Measurements from ENCODE around the gene ABCC8.
A peak's percentile ranks its signal among the peaks of the same experiment; 100 is the strongest.

ABCC8 gene

DNA sequence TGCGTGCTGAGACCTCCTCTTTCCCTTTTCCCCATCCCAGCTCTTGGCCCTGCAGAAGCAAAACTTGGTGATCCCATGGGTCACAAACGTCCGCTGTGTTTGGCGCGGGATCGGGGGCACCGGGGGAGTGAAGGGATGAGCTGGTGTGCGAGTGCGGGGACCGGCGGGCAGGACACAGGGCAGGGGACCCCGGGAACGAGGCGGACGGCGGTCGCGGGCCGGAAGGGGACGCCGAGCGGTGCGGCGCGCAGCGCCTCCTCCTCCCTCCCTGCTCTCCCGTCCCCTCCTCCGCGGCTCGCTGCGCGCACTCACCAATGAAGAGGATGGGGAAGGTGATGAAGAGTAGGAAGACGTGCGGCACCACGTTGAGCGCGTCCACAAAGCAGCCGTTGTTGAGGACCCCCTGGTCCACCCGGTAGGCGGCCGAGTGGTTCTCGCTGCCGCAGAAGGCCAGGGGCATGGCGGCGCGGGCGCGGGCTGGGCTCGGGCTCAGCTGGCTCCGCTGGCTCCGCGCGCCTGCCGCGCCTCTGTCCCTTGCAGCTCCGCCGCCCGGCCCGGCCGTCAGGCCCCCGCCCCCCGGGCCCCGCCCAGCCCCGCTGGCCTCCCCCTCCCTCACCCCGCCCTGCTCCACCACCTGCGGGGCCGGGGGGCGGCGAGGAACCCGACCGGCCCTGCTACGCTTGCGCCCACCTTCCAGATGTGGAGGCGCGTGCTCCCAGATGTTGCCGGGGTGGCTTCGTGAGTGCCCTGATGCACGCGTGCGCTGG is at the start of gene ABCC8:
ABCC8 (minus strand) TSS at position 529 of the 767 bp plus-strand sequence; CDS start at position 460, 69 bp downstream.
- no peak for DNase-seq

DNA sequence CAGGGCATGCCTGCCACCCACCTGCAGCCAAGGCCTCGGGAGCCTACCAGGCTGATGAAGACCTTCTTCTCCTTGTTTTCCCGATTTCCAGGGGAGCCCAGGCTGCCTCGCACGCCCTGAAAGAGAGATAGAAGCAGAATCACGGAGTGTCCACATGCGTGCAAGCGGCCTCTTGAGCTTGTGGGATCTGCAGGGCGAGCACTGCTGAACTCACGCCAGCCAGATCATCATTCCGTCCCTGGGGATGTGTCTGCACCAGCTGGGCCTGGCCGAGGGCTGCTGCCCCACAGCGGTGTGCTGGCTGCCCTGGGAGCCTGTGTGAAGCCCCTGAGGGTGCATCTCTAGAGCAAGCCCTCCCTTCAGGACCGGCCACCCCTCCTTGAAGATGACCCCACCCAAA is 49.7 kb upstream of the ABCC8 start:
- no peak for DNase-seq

DNA sequence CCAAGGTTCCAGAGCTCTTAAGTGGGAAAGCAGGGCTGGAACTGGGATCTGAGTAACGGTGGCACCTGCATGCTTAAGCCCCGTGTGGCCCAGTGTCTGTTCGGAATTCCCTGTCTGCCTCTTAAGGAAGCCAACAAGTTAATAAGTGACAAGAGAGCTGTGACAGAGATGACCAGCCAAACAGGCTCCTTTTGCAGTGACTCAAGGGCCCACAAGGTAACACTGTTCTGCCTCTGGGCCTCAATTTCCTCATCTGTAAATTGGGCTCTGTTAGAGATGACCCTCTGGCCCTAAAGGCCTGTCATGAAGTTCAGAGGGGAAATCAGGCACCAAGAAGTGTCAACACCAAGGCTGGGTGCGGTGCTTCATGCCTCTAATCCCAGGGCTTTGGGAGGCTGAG is 48.9 kb upstream of the ABCC8 start:
- no peak for DNase-seq

DNA sequence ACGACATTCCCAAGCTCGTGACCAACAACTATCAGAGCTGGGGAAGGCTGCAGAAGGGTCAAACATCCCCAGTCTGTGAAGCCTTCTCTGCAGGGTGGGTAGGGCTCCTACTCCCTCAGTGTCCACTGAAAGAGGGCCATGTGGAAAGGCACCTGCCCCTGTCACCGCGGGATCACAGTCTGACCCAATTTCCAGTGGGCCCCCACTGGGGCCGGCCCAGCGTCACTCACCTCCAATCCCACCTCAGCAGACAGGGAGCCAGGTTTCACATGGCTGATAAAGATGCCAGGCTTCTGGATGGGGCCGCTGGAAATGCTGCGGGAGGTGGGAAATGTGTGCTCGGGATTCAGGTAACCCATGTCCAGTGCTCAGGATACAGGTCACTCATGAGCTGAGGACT is 47.6 kb upstream of the ABCC8 start:
- DNase-seq = no peak

DNA sequence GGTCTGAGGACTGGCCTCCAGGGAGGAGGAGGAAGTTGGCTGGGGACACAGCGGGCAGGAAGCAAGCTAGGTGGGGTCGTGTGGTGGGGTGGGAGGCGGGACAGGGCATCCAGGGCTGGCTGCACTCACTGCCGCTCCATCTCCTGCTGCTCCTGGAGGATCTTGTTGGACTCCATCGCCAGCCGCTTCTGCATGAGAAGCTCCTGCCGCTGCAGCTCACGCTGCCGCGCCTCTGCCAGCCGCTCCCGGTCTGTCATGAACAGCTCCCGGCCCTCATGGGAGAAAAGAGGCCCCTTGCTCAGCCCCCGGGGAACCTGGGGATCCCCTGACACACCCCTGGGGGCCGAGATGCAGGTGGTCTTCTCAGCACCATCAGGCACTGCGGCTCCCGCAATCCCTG is 46.0 kb upstream of the ABCC8 start:
- no peak for DNase-seq

DNA sequence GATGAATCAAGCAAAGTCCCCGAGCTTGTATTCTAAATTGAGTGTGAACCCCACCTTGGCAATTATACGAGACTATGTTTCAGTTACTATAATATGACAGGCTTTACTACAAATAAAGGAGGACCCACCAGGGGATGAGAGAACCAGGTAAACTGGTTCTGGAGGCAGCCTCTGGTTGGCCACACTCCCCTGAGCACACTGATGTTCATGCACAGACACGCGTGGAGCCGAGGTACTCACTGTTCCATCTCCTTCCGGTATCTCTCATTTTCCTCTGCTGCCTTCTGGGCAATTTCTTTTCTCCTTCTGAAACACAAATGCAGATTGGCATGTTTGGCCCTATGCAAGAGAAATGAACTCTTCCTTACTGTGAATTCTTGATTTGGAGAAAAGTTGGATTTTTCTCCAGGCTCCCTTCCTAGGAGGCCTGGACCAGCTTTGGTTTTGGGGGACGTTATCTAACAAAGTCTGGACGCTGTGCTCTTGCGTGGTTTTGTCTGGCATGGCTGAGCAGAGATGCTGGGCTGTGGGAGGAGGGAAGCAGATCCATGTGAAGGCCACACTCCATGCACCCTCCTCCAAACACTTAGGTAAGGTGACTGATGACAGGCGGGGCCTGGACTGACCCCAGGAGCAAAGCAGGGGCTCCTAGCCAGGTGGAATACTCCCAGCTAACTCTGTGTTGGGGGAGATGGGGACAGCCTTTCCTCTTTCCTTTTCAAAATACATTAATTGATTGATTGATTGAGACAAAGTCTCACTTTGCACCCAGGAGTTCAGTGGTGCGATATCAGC is 44.7 kb upstream of the ABCC8 start:
- no peak for DNase-seq

DNA sequence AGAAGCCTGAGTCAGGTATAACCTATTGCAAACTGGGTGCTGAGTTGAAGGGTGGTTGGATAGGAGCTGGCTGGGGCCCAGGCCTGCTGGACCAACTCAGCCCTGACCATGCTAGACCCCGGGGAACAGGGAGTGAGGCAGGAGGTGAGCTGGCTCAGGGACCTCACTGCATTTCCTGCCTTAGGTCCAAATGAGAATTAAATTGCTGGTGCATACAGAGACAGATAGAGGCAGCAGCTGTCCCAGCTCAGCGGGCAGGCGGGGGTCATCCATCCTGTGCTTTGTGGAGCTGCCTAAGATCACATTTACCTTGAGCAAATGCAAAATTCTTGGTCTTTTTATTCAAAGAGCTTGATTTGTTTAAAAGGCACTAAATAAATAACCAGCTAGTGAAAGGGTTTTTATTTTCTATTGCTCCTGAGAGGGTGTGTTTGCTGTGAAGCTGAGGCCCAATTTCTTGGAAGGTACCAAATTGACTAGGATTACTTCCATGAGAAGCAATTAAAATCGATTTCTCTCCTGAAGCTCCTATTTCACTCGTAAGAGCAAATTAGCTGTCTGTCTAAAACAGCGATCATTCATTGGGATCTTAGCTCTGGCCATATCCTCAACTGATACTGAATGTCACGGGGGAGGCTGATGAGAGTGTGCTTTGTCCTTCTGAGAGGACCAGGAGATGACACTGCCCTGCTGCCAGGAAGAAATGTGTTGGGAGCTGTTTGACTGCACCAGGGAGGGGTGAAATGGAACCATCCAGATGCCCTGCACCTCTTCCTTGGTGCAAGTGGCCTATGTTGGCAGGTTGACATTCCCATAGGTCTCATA is 42.6 kb upstream of the ABCC8 start:
- peak; percentile 25 to 50 for DNase-seq

DNA sequence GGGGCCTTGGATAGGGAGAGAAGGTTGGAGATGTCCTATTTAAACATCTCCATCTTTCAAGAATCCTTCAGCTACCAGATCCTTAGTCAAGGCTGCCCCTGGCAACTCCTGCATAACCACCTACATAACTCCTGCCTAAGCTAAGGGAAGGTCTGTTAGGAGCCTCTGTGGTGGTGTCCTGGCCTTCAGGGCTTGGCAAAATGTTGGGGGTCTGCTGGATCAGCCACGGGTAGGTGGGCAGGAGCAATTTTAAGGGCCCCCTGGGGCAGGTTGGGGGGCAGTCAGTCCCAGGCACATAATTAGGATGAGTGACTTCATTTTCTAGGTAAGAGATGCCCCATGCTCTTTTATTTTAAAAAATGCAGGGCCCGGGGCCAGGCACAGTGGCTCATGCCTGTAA is 41.7 kb upstream of the ABCC8 start:
- no peak for DNase-seq

DNA sequence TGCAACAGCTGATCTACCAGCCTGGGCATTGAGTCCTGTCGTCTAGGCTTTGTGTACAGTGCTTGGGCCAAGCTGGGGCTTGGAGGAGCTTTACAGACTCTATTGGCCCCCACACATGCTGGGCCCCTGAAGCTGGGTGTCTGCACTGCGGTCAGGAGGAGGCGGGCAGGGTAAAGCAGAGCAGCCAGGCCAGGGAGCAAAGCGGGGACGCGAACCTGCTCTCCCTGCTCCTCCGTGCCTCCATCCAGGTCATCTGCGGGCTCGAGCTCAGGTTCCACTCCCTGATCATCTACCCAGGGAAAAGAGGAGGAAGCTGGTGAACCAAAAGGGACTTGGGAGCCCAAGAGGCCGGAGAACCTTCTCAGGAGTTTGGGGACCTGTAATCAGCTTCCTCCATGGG is 40.5 kb upstream of the ABCC8 start:
- DNase-seq = no peak

DNA sequence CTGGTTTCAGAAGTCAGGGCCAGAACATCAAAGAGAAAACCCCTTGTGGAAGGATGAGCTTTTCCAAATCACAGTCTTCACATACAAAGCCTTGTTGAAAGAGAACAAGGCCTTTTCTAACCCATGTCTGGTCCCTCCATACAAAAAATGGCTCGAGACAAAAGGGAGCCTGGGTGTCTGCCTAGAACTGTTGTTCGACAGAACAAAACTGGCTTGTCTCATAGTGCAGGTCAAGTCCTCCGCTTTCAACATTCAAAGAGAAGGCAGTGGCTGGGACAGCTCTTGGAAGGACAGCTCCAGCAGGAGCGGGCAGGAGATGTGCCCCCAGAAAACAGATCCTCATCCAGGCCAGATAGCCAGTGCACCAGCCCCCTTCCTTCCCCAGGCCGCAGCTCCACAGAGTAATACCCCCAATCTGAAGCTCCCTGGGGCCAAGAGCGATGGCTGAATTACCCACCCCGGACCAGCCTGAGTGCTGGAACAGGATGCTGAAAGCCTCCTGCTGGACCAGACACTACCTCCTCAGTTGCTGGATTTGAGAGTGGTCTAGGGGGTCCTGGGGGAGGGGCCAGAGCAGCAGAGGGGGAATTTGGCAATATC is 40.0 kb upstream of the ABCC8 start:
- DNase-seq = peak; percentile 63 to 92

DNA sequence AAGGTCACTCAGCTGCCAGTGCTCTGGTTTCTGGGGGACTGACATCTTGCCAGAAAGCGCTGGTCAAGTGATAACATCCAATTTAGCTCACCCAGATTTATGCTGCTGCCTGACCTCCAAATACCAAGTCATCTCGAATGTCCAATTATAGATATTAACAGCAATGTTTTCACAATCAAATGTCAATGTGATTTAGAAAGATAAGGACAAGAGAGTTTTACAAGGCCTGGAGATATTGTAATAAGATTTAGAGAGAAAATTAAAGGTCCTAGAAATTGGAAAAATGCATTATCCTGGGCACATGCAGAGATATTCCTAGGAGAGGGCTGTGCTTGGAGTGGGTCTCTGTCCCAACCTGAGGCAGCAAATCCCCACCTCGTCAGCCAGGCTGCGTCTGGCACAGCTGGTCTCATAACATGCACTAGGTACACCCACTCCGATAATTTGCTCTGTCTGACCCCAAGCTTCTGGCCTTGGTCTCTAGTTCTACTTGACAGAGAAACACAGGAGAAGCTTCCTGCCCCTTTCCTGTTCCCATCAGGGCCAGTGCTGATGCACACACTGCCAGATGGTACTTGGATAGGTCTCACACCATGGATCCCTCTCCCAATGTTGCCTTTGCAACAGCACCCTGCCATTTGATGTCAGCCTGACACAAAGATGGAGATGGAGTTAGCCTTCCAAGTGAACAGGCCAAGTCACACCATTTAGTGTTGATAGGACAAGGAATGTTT is 39.0 kb upstream of the ABCC8 start:
- DNase-seq = no peak

DNA sequence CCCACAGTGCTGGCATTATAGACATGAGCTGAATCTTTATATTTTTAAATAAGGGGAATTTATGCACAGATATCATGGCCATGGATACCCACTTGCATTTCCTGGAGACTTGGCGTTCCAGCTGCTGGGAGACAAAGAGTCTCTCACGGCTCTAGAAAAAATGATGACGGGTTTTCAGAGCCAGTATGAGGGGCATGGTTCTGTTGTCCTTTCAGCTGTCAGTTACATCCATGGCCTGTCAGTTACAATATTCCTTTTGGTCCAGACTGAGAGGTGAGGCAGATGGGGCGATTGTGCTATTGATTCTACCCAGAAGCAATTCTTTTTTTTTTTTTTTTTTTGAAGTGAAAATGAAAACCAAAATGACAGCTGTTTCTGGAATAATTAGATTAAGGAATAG is 37.8 kb upstream of the ABCC8 start:
- DNase-seq = no peak

DNA sequence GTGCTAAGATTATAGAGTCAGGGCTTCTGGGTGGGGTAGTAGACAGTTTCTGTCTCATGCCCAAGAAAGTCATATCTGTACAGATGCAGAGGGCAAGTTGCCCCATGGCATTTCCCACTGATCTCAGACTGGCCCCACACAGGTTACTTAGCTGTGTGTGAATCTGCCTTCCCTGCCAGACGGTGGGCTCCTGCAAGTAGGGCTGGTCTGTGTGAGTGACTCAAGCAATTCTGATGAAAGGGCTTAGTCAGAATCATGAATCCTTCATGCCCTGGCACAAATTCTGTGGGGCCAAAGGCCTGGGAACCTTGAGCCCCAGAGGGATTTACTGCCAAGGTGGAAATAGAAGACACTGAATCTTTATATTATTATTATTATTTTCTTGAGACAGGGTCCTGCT is 37.2 kb upstream of the ABCC8 start:
- no peak for DNase-seq

DNA sequence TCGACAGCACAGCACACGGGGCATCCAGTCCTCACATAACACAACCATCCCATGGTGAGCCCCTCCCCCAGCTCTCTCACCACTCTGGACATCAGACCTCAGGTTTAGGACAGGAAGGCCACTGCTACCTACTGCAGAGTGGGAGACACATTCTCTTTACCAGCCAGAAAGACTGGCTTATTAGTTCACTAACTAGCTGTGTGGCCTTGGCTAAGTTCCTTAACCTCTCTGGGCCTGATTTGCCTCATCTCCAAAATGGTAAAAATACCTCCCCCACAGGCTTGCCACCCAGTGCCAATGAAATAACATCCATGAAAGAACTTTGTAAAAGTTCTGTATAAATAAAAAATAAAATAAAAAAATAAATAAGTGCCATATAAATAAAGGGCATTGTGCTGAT is 35.5 kb upstream of the ABCC8 start:
- DNase-seq = no peak

DNA sequence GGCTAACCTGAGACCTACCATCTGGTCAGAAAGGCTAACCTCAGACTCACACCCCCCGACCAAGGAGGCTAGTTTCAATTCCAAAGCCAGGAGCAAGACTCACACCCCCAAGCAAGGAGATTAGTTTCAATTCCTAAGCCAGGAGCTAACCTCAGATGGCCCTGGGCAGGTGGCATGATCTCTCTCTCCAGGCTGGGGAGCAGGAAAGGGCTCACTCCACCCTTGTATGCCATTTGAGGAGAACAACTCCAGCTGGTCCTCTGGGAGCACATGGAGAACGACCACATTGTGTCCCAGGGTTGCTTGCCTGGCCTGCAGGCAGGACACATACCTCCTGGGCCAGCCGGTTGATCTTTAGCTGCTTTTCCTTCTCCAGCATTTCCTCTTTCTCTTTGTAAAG is 34.9 kb upstream of the ABCC8 start:
- no peak for DNase-seq

DNA sequence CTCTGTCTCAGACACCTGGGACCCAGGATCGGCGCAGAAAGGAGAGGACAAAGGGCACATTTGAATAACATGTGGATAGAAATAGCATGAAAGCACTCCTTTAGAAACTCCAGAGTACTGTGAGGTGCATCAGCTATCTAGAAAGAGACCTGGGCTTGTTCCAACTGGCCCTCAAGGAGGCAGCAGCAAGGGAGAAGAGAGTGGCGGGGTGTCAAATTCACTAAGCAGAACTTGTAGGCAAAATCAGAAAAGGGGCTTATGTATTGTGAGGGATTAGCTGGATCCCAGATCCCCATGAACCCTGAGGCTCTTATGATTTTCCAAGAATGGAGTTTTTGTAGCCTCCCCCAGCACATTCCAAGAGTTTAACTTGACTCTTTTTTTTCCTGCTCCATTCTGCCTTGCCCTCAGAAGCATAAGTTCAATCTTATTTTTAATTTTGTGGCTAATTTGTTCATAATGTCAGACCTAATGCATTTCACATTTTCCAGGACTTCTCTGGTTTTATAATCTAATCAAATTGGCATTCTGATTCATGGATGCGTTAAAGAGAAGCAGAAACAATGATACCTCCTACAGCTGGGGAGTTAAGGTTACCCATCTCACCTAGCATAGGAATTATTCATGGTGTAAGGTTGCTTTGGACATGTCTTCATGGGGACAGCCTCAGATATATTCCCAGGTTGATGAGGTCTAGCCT is 34.0 kb upstream of the ABCC8 start:
- no peak for DNase-seq

DNA sequence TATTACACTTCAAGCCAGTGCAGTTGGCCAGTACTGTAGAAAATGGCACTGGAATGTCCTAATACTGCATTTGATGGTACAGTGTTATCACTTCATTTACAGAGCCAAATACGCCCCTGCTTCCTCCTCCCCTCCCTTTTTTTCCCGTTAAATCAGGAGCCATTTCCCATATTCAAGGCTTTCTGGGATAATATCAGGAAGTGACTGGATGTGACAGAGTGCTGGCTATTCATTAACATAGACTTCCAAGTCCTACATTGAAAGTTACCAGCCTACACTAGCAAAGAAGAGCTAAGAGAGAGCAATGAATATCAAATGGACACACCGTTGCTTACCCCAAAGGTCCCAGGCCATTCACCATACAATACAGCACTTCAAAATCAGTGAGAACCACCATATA is 32.1 kb upstream of the ABCC8 start:
- DNase-seq = no peak

DNA sequence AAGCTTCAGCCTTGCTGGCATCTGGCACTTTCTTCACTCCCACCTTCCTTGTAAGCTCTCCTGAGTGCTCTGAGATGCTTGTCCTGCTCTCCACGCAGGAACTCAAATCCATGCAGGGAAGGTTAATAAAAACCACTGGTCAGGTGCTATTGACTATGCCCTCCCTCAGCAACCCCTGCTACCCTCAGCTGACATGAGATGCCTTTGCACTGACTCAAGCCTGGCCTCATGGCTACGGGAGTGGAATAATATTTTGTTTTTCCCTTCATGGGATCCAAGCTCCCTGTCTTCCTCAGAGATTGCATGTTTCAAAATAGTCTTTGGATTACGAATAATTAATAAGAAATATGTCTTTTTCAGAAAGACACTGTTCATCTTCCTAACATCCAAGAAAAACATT is 31.7 kb upstream of the ABCC8 start:
- no peak for DNase-seq

DNA sequence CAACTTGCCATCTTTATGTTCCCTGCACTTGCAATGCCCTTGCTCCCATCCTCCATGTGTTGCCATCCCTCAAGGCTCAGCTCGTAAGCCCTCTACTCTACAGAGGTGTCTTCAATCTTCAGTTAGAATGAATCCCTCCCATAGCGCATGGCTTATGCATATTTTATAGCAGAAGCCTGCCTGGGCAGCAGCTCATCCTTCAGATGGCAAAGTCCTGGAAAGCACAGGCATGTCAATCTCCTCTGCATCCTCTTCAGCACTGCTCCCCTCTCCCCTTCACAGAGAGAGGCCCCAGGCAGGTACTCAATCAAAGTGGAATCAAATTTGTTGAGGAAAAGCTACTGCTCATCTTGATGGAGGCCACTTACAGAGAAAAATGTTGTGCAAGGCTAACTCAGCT is 31.1 kb upstream of the ABCC8 start:
- DNase-seq = no peak

DNA sequence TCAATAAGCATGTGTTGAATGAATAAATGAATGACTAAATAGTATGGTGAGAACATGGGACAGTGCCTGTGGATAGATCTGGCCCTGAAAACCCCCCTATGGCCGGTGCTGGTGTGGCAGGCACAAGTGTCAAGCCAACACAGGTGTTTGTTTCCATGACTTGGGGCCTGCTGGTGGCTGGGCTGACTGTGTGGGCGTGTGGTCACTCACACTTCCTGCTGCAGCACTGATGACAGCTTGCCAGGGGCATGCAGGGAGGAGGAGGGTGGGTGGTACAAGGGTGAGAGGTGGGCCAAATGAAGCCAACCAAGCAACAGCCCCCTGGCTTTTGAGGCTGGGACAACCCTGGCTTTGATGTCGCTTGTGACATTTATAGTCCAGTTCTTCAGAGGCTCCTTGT is 30.3 kb upstream of the ABCC8 start:
- DNase-seq = no peak

DNA sequence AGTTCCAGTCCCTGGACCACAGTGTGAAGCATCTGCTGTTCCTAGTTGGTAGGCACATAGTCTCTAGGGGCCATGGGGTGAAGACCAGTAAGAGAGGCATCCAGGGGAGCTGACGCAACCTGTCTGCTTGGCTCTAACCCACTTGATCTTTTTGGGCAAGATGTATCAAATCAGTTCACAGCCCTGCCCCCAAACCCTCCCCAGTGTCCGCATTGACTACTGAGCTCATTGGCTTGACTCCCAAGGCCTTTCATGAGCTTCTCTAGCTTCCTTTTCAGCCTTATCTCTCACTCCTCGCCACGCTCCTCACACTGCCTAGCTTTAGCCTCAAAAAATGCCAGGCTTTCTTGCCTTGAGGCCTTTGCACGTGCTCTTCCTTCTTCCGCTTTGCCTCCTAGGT is 29.7 kb upstream of the ABCC8 start:
- DNase-seq = no peak

DNA sequence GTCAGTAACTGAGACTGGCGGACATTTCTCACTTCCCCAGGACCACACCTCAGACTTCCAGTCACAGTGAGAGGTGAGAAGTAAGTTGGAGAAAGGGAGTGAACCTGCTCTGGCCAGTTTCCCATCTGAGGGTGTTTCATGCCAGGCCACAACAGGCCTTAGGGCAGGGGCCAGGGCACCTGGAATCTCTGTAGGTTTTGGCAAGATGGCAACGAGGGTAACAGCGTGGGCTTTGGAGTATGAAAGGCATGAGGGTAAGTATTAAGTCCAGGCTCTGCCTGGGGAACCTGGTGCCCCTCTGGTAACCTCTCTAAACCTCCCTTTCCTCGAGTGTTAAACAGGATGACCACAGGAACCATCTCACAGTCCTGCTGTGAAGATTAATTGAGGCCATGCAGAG is 28.5 kb upstream of the ABCC8 start:
- DNase-seq = no peak

All from hippocampal formation (tissue), 2 donors.